Measurements from ENCODE around the gene ZNF561.

GRCh38 chr19:9615844-9616243 is 5.2 kb downstream of the ZNF561 start:
- no peak for TF ChIP-seq POLR2A (IDR thresholded peaks at IDR 0.05)
- TF ChIP-seq, protein P1, sequence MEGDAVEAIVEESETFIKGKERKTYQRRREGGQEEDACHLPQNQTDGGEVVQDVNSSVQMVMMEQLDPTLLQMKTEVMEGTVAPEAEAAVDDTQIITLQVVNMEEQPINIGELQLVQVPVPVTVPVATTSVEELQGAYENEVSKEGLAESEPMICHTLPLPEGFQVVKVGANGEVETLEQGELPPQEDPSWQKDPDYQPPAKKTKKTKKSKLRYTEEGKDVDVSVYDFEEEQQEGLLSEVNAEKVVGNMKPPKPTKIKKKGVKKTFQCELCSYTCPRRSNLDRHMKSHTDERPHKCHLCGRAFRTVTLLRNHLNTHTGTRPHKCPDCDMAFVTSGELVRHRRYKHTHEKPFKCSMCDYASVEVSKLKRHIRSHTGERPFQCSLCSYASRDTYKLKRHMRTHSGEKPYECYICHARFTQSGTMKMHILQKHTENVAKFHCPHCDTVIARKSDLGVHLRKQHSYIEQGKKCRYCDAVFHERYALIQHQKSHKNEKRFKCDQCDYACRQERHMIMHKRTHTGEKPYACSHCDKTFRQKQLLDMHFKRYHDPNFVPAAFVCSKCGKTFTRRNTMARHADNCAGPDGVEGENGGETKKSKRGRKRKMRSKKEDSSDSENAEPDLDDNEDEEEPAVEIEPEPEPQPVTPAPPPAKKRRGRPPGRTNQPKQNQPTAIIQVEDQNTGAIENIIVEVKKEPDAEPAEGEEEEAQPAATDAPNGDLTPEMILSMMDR (IDR thresholded peaks at IDR 0.05), result no peak
